ENCODE measurements around the gene KRT23. TPM values are rescaled to one million over a fixed set of nuclear protein-coding genes. Genes with fewer than 3 reads are reported as not detected.

Gene KRT23
- polyA plus RNA-seq, 1 experiment, result 0.06 TPM

DNA sequence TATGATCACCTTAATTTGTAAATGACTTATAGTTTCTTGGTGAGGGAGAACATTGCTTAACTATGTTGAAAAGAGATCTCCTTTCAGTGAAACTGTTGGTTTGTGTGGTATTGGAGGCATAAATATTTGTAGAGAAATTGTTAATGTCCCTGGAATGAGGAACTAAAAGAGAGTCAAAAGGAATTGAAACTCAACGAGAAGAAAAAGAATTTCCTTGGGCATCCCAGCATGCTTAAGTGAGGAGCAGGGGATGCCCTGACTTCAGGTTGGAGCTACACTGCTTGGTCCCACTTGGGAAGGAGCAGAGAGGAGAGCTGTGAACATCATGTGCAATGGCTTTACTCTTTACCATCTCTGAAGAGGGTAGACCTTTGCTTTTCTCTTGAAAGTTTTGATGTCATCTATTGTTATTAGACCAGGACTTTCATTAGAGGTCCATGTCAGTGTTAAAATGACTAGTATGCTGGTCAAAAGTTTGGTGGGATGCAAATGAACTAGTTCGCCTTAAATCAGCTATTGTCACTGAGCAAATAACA is 21.7 kb downstream of the KRT23 start:
- H3K4me3 ChIP-seq (ENCODE audit: low read depth, low read length), result no peak overlapping the region
- ChIA-PET CTCF (interaction anchor here (0.9 to 3.7 kb wide), 6 partner anchors 59 to 750 kb away, joined by 3 to 27 read pairs (median 6); no protein-coding TSS in a partner anchor), POLR2A (interaction anchor here (1.6 kb wide), 1 partner anchor 37 kb away, joined by 5 read pairs; no protein-coding TSS in a partner anchor)
- H3K27ac ChIP-seq (ENCODE audit: low read depth, low read length), result peak overlapping the region; percentile 84
- peak; percentile 38 for DNase-seq (ENCODE audit: low read depth, low spot score)
- H3K27me3 ChIP-seq (ENCODE audit: control insufficient read depth, insufficient read depth, low read length), result no peaks in the 10 kb centered on the region
- no peaks in the 10 kb centered on the region for H3K9me3 ChIP-seq (ENCODE audit: control insufficient read depth, insufficient read depth, low read length)
- TF ChIP-seq, protein P1, sequence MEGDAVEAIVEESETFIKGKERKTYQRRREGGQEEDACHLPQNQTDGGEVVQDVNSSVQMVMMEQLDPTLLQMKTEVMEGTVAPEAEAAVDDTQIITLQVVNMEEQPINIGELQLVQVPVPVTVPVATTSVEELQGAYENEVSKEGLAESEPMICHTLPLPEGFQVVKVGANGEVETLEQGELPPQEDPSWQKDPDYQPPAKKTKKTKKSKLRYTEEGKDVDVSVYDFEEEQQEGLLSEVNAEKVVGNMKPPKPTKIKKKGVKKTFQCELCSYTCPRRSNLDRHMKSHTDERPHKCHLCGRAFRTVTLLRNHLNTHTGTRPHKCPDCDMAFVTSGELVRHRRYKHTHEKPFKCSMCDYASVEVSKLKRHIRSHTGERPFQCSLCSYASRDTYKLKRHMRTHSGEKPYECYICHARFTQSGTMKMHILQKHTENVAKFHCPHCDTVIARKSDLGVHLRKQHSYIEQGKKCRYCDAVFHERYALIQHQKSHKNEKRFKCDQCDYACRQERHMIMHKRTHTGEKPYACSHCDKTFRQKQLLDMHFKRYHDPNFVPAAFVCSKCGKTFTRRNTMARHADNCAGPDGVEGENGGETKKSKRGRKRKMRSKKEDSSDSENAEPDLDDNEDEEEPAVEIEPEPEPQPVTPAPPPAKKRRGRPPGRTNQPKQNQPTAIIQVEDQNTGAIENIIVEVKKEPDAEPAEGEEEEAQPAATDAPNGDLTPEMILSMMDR (IDR thresholded peaks at IDR 0.05; ENCODE audit: low read depth, low read length), result no peak

- TF ChIP-seq, protein P1 (IDR thresholded peaks at IDR 0.05; ENCODE audit: low read depth, low read length), result no peak
- Histone ChIP-seq H3K9me3 (ENCODE audit: control insufficient read depth, insufficient read depth, low read length) (no peaks in the 10 kb centered on the region), H3K4me3 (ENCODE audit: low read depth, low read length) (no peak overlapping the region), H3K27ac (ENCODE audit: low read depth, low read length) (no peak overlapping the region), H3K27me3 (ENCODE audit: control insufficient read depth, insufficient read depth, low read length) (no peaks in the 10 kb centered on the region)
- ChIA-PET POLR2A (interaction anchor here (0.6 to 1.6 kb wide), 2 partner anchors 37 to 730 kb away, joined by 4 to 5 read pairs; no protein-coding TSS in a partner anchor), CTCF (interaction anchor here (0.9 to 3.7 kb wide), 6 partner anchors 59 to 750 kb away, joined by 3 to 27 read pairs (median 6); no protein-coding TSS in a partner anchor)
- peak; percentile 87 for DNase-seq (ENCODE audit: low read depth, low spot score)
These were observed 22.2 kb downstream of the KRT23 start for GRCh38 chr17:40915199-40915661.

GRCh38 chr17:40914075-40914855 is 23.2 kb downstream of the KRT23 start:
- ChIA-PET CTCF (interaction anchor here (1.0 to 8.2 kb wide), 6 partner anchors 408 to 748 kb away, joined by 3 to 93 read pairs (median 18); no protein-coding TSS in a partner anchor), POLR2A (no interaction called here)
- TF ChIP-seq, protein P1 (IDR thresholded peaks at IDR 0.05; ENCODE audit: low read depth, low read length), result no peak

GRCh38 chr17:40912486-40913210 is 24.8 kb downstream of the KRT23 start:
- ChIA-PET POLR2A (interaction anchor here (0.7 kb wide), 1 partner anchor 97 kb away, joined by 3 read pairs; no protein-coding TSS in a partner anchor), CTCF (interaction anchor here (1.1 to 8.2 kb wide), 5 partner anchors 410 to 736 kb away, joined by 3 to 93 read pairs (median 17); no protein-coding TSS in a partner anchor)
- TF ChIP-seq, protein P1 (IDR thresholded peaks at IDR 0.05; ENCODE audit: low read depth, low read length), result no peak
- no peaks in the 10 kb centered on the region for H3K9me3 ChIP-seq (ENCODE audit: control insufficient read depth, insufficient read depth, low read length)
- DNase-seq (ENCODE audit: low read depth, low spot score), result no peak
- H3K27ac ChIP-seq (ENCODE audit: low read depth, low read length), result no peak overlapping the region
- no peak overlapping the region for H3K4me3 ChIP-seq (ENCODE audit: low read depth, low read length)
- no peaks in the 10 kb centered on the region for H3K27me3 ChIP-seq (ENCODE audit: control insufficient read depth, insufficient read depth, low read length)

More at GRCh38 chr17:40914075-40914855, 23.2 kb downstream of the KRT23 start:
- Histone ChIP-seq H3K9me3 (ENCODE audit: control insufficient read depth, insufficient read depth, low read length) (no peaks in the 10 kb centered on the region), H3K27me3 (ENCODE audit: control insufficient read depth, insufficient read depth, low read length) (no peaks in the 10 kb centered on the region), H3K27ac (ENCODE audit: low read depth, low read length) (peak overlapping the region; percentile 62), H3K4me3 (ENCODE audit: low read depth, low read length) (no peak overlapping the region)
- no peak for DNase-seq (ENCODE audit: low read depth, low spot score)
